LoVo (cell line): Measurements from ENCODE around the gene CACNG1.

Experiments used
- DNase-seq: peaks from one replicate; pipeline ENCODE4 v3.0.0-alpha.2; 2016; ENCODE audit warnings: low spot score

The CACNG1 gene

GRCh38 chr17:67051837-67052236 is 7.5 kb downstream of the CACNG1 start:
- no peak for DNase-seq

- no peak for DNase-seq
Measured at GRCh38 chr17:67052720-67053437, 8.5 kb downstream of the CACNG1 start.

- no peak for DNase-seq
Measured at GRCh38 chr17:67053438-67054000, 9.2 kb downstream of the CACNG1 start.

DNA sequence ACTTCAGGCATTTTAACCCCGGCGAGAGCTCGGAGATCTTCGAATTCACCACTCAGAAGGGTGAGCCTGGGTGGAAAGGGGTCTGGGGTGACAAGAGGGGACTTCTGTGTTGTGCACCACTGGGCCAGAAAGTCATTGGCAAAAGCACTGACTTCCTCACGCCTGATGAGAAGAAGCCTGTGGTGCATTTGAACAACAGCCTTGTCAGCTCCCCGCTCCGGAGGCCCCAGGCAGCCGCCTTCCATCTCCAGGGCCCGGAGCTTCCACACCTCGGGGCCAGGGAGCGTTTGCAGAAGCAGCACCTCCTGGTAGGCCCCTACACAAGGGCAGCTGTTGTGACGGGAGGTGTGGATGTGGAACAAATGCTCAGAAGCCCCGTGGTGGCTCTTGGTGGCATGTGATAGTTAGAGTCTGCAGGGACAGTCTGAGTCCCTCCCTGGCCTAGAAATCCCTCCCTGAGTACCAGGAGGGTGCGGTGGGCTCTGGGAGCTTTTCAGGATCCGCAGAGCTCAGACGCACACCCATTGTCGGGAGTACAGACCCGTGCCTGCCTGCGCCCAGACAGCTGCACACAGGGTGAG is 9.7 kb downstream of the CACNG1 start:
- DNase-seq: no peak

GRCh38 chr17:67054608-67055007 is 10.3 kb downstream of the CACNG1 start:
- DNase-seq: no peak

DNA sequence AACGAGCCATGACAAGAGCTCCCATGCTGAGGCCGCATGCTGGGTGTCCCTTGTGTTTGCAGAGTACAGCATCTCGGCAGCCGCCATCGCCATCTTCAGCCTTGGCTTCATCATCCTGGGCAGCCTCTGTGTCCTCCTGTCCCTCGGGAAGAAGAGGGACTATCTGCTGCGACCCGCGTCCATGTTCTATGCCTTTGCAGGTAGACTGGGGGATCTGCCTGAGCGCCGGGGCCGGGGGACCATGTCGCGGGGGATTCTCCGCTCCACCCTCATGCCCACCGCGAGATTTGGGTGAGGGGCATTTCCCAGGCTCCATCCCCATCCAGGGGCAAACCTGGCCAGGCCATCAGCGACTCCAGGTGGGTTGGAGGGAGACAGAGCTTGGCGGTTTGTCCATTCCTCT is 10.7 kb downstream of the CACNG1 start:
- no peak for DNase-seq

DNA sequence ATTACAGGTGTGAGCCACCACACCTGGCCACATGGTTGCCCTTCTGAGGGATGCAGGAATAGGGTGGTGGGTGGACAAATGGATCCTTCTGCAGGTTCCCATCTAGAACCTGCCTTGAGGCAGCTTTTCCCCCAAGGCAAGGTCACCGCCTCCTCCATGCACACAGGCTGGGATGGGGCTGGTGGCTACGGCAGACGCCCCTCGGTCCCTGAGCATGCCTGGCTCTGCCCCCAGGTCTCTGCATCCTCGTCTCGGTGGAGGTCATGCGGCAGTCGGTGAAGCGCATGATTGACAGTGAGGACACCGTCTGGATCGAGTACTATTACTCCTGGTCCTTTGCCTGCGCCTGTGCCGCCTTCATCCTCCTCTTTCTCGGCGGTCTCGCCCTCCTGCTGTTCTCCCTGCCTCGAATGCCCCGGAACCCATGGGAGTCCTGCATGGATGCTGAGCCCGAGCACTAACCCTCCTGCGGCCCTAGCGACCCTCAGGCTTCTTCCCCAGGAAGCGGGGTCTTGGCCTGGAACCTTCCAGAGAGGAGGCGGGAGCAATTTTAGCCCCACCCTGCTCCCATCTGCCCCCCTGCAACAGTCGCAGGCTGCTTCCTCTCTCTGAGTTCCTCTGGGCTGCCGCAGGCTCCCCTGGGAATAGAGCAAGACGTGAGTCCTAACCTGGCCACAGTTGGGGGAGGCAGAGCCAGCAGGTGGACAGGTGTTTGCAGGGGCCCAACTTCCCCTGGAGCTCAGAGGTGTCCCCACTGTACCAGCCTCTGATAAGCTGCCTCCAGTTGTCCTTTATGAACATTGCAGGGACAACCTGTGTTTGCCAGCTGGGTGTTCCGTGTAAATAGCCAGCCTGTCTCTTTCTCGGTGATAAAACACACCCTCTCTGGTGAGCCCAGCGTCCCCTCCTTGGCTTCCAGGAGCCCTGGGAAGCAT is 11.7 kb downstream of the CACNG1 start:
- no peak for DNase-seq

GRCh38 chr17:67056746-67057490 is 12.6 kb downstream of the CACNG1 start:
- DNase-seq: no peak

- DNase-seq: no peak
Measured at GRCh38 chr17:67058036-67058435, 13.7 kb downstream of the CACNG1 start.

GRCh38 chr17:67059372-67059771 is 15.0 kb downstream of the CACNG1 start:
- no peak for DNase-seq

DNA sequence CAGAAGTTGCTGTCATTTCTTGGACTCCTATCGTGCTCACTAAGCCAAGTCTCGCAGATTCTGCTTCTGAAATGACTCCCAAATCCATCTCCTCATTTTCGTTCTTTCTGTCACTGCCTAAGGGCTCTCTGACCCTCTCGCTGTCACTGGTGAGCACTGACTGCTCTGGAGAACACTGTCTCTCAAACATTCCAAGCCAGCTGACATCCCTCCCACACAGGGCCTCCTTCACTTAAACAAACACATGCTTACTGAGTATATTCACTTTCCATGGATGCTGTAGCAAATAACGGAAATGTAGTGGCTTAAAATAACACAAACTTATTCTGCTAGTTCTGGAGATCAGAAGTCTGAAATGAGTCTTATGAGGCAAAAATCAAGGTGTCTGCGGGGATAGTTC is 18.8 kb downstream of the CACNG1 start:
- DNase-seq: no peak

- no peak for DNase-seq
Measured at GRCh38 chr17:67066717-67067116, 22.4 kb downstream of the CACNG1 start.

DNA sequence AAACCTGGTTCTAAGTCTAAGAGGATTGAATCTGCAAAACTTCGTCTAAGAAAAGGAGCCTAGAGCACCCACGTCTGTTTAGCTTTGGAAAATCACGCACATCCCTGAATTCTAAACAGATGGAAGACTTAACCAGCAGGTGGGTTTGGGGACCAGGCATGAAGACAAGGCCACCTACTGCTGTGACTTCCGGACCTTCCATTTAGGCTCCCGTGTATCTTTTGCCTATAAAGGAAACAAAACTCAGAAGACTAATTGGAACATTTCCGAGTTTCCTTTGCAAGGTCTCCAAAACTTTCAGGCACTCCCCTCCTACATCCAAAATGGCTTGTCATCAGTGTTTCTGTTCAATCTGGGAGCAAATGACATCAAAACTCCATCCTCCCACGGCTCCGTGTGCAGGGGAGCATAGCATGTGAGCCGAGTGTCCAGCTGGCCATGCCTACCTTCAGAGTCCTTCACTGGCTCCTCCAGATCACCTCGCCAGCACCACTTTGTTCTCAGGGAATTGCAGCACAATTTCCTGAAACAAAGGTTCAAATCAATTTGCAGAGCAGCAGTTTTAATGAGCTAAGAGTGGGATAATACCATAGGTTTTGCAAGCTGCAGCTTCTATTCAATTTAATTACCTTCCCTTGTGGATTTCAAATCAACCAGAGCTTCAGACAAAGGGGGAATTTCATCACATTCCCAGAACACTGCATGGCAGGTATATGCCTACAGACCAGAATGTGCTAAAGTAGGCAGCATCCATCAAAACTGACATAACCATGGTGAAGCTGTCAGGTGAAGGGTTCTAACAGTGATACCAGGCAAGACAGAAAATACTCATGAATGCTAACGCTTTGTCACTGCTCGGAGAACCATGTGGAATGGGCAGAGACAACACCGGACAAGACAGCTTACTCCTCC is 23.5 kb downstream of the CACNG1 start:
- no peak for DNase-seq

DNA sequence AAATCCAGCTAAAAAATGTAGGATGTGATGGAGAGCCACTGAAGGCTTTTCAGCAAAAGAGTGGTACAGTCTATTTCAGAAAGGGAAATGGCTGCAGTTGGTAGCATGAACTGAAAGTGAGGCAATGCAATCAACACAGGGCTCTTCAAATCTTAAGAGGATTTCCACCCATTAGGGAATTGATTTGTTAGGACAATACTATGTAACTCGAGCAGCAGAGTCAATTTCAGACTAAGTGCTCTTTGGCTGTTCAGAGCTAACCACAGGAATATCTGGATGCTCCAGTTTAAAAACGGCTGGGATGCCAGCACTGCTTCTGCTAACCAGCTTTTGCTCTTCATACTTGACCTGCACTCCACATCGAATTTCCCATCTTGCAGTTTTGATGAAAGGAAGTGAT is 24.6 kb downstream of the CACNG1 start:
- DNase-seq: no peak

- no peak for DNase-seq
Measured at GRCh38 chr17:67069603-67070136, 25.3 kb downstream of the CACNG1 start.

DNA sequence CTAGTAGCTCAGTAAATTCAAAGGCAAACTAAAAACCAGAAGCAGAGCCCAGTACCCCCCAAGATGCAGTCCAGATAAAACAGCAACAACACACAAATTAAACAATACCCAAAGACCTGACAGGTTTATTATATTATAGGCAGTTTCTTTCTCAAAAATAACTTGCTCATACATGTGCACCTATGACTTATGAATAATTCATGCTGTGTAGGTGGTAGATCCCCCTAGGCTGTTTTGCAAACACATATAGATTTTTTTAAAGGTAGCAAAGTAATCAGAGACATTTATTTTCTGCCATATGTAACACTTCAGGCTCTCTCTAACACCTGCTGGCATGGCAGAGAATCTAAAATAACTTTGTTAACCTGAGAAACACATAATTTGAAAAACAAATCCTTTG is 27.2 kb downstream of the CACNG1 start:
- DNase-seq: no peak

DNA sequence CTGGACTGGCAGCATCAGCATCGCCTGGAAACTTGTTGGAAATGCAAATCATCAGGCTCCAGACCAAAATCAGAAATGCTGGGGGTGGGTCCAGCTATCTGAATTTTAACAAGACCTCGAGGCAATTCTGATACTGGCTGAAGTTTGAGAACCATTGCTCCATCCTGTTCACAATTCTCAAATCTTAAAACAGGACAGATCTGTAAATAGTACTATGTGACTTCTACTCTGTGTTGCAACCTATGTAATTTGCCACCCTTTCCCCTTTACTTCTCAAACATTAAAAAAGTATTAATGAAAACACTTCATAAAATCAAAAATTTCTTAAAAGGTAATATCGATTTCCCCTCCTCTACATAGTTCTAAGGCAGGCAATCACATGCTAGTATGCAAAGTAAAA is 28.5 kb downstream of the CACNG1 start:
- no peak for DNase-seq

DNA sequence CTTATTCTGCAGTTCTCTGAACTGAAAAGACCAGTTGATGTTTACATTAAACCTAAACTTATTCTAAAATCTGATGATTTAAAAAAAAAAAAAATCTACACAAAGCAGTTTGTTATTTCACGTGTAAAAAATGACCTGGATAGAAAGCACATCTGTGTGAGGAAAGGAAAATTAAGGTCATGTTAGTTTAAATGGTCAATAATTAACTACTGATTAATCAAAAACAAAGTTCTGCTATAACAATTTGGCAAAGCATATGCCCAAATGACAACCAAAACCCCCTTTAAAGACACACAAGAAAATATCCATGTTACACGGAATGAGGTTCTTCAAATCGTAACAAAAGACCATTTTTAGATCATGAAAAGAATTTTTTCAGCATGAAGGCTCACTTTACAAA is 30.4 kb downstream of the CACNG1 start:
- DNase-seq: no peak

DNA sequence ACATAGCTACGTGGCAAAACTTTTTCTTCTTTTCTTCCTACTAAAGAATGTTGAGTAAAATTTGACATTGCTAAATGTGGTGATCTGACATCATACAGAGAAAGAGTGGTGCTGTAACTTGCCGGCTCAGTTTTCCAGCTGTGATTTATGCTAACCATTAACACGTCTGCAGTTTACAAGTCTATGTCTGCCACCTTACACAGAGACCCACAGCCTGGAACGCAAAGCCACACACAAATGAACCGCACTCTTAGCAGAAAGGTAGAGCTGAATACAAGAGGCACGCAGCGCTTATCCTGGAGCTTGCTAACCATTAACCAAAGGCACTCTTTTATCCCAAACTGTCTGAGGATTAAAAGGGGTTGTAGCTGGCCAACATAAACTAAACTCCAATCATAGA is 31.9 kb downstream of the CACNG1 start:
- no peak for DNase-seq

- no peak for DNase-seq
Measured at GRCh38 chr17:67078292-67078691, 33.9 kb downstream of the CACNG1 start.

- no peak for DNase-seq
Measured at GRCh38 chr17:67079491-67079890, 35.1 kb downstream of the CACNG1 start.
